Measurements from ENCODE around the gene CCDC57.

CCDC57 gene

DNA sequence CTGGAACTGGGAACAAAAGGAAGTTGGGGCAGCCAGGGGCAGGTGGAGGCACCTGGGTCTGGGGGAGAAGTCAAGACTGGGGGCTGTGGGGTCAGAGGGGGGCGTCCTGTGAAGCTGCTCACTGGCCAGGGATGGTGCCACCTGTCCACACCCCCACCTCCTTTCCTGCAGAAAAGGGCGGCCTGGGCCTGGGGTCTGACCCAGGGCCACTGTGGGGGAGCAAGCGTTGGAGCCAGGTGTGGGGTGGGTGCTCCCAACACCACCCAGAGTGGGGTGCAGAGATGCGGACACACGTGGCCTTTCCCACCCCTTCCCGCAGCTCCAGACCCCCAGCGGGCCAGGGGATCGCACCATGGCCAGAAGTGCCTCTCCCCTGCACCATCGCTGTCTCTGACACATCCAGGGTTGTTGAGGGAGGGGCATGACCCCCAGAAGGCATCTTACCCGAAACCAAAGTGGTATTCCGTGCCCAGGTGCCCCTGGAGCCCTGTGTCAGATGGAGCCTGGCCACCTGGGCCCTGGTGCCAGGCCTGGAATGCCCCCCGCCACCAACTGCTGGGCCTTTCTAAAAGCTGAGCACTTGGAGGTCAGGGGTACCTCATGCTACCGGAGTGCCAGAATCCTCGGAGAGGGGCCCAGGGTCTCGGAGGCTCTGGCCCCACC is 13.6 kb upstream of the CCDC57 start:
- no peak overlapping the region for H3K9ac ChIP-seq (ENCODE audit: low read length)
- no peaks in the 10 kb centered on the region for H3K9me3 ChIP-seq (ENCODE audit: control insufficient read depth, insufficient read depth, low read depth, low read length)
- H3K36me3 ChIP-seq (ENCODE audit: control insufficient read depth, insufficient read depth, low read length), result no peaks in the 10 kb centered on the region
- H3K27ac ChIP-seq (ENCODE audit: low read depth, low read length), result no peak overlapping the region
- H3K4me1 ChIP-seq (ENCODE audit: control insufficient read depth, insufficient read depth, low read length), result peaks cover 10% of the 10 kb centered on the region; the same call in 1 of the 2 replicates
- peaks cover 42% of the 10 kb centered on the region for H3K27me3 ChIP-seq (ENCODE audit: control insufficient read depth, insufficient read depth, low read length)
- H3K4me3 ChIP-seq (ENCODE audit: low read depth, low read length), result no peak overlapping the region

DNA sequence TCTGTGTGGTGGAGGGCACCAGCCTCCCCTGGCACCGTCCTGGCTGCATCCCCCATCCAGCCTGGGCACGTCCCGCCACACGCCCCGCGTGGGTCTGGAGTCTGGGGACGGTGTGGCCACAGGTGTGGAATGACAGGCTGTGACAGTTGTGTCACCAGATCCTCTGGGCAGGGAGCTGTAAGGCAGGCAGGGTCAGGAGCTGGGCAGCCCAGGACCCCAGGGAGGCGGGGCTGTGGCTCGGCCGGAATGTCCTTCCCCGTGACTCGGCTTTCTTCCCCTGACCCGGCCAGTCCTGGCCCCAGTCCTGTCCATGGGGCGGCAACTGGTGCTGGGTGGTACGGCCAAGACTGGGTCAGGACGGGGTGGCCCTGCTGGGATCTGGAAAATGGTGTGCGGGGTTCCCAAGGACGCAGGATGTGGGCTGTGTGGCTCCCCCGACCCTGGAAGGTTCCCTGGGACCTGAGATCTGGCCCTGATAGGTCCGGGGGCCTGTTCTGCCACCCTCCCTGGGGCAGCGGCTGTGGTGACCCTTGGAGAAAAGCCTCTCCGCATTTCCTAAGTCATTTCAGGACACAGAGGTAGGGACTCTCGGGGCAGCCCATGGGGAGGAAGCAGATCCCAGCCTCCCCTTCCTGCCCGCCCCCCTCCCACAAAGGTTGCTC is 12.9 kb upstream of the CCDC57 start:
- Histone ChIP-seq H3K4me3 (ENCODE audit: low read depth, low read length) (no peak overlapping the region), H3K27me3 (ENCODE audit: control insufficient read depth, insufficient read depth, low read length) (peaks cover 35% of the 10 kb centered on the region), H3K36me3 (ENCODE audit: control insufficient read depth, insufficient read depth, low read length) (no peaks in the 10 kb centered on the region), H3K4me1 (ENCODE audit: control insufficient read depth, insufficient read depth, low read length) (peaks cover 10% of the 10 kb centered on the region; the same call in 1 of the 2 replicates), H3K9ac (ENCODE audit: low read length) (no peak overlapping the region), H3K9me3 (ENCODE audit: control insufficient read depth, insufficient read depth, low read depth, low read length) (no peaks in the 10 kb centered on the region), H3K27ac (ENCODE audit: low read depth, low read length) (no peak overlapping the region)

DNA sequence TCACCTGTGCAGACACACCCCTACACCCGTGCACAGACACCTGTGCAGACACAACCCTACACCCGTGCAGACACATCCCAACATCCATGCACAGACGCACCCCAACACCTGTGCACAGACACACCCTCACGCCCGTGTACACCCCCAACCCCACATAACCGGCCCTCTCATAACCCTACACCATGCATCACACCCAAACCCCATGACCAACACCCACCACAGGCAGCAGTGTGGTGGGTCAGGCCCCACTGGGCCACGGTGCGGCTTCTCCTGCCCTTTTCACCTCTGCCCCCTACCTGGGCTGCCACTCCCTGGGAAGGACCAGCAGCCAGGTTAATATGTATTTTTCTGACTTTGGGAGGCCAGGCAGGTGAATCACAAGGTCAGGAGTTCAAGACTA is 12.0 kb upstream of the CCDC57 start:
- H3K4me1 ChIP-seq (ENCODE audit: control insufficient read depth, insufficient read depth, low read length), result peaks cover 5% of the 10 kb centered on the region; the same call in 1 of the 2 replicates
- H3K4me3 ChIP-seq (ENCODE audit: low read depth, low read length), result no peak overlapping the region
- H3K9me3 ChIP-seq (ENCODE audit: control insufficient read depth, insufficient read depth, low read depth, low read length), result no peaks in the 10 kb centered on the region
- no peaks in the 10 kb centered on the region for H3K36me3 ChIP-seq (ENCODE audit: control insufficient read depth, insufficient read depth, low read length)
- H3K9ac ChIP-seq (ENCODE audit: low read length), result no peak overlapping the region
- peaks cover 27% of the 10 kb centered on the region for H3K27me3 ChIP-seq (ENCODE audit: control insufficient read depth, insufficient read depth, low read length)
- no peak overlapping the region for H3K27ac ChIP-seq (ENCODE audit: low read depth, low read length)

- Histone ChIP-seq H3K27me3 (ENCODE audit: control insufficient read depth, insufficient read depth, low read length) (peaks cover 19% of the 10 kb centered on the region), H3K27ac (ENCODE audit: low read depth, low read length) (no peak overlapping the region), H3K4me1 (ENCODE audit: control insufficient read depth, insufficient read depth, low read length) (peaks cover 5% of the 10 kb centered on the region; the same call in 1 of the 2 replicates), H3K36me3 (ENCODE audit: control insufficient read depth, insufficient read depth, low read length) (no peaks in the 10 kb centered on the region), H3K9me3 (ENCODE audit: control insufficient read depth, insufficient read depth, low read depth, low read length) (no peaks in the 10 kb centered on the region), H3K9ac (ENCODE audit: low read length) (no peak overlapping the region), H3K4me3 (ENCODE audit: low read depth, low read length) (no peak overlapping the region)
These were observed 10.9 kb upstream of the CCDC57 start for GRCh38 chr17:82223517-82223916.

GRCh38 chr17:82222816-82223215 is 10.2 kb upstream of the CCDC57 start:
- H3K4me3 ChIP-seq (ENCODE audit: low read depth, low read length), result no peak overlapping the region
- peaks cover 5% of the 10 kb centered on the region; the same call in 1 of the 2 replicates for H3K4me1 ChIP-seq (ENCODE audit: control insufficient read depth, insufficient read depth, low read length)
- H3K36me3 ChIP-seq (ENCODE audit: control insufficient read depth, insufficient read depth, low read length), result no peaks in the 10 kb centered on the region
- H3K9me3 ChIP-seq (ENCODE audit: control insufficient read depth, insufficient read depth, low read depth, low read length), result no peaks in the 10 kb centered on the region
- H3K27ac ChIP-seq (ENCODE audit: low read depth, low read length), result no peak overlapping the region
- H3K9ac ChIP-seq (ENCODE audit: low read length), result no peak overlapping the region
- peaks cover 12% of the 10 kb centered on the region for H3K27me3 ChIP-seq (ENCODE audit: control insufficient read depth, insufficient read depth, low read length)

DNA sequence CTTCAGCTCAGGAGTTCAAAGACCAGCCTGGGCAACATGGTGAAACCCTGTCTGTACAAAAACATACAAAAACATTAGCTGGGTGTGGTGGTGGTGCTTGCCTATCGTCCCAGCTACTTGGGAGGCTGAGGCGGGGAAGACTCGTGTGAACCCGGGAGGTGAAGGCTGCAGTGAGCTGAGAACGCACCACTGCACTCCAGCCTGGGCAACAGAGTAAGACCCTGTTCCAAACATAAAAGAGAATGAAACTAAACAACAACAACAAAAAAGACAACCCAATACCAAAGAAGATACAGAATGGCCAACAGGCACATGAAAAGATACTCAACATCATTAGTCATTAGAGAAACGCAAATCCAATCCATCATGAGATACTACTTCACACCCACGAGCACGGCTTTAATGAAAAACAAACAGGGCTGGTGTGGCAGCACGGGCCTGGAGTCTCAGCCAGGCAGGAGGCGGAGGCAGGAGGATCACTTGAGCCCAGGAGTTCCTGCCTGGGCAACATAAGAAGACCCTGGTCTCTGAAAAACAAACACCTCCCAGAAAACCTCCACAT is 8.8 kb upstream of the CCDC57 start:
- Histone ChIP-seq H3K36me3 (ENCODE audit: control insufficient read depth, insufficient read depth, low read length) (no peaks in the 10 kb centered on the region), H3K27ac (ENCODE audit: low read depth, low read length) (no peak overlapping the region), H3K4me3 (ENCODE audit: low read depth, low read length) (no peak overlapping the region), H3K4me1 (ENCODE audit: control insufficient read depth, insufficient read depth, low read length) (peaks cover 11% of the 10 kb centered on the region; the same call in 1 of the 2 replicates), H3K9ac (ENCODE audit: low read length) (no peak overlapping the region), H3K27me3 (ENCODE audit: control insufficient read depth, insufficient read depth, low read length) (peaks cover 3% of the 10 kb centered on the region; the same call in 1 of the 2 replicates), H3K9me3 (ENCODE audit: control insufficient read depth, insufficient read depth, low read depth, low read length) (no peaks in the 10 kb centered on the region)

- no peak overlapping the region for H3K27ac ChIP-seq (ENCODE audit: low read depth, low read length)
- H3K4me3 ChIP-seq (ENCODE audit: low read depth, low read length), result no peak overlapping the region
- peaks cover 7% of the 10 kb centered on the region; the same call in 1 of the 2 replicates for H3K4me1 ChIP-seq (ENCODE audit: control insufficient read depth, insufficient read depth, low read length)
- no peaks in the 10 kb centered on the region for H3K36me3 ChIP-seq (ENCODE audit: control insufficient read depth, insufficient read depth, low read length)
- H3K9me3 ChIP-seq (ENCODE audit: control insufficient read depth, insufficient read depth, low read depth, low read length), result no peaks in the 10 kb centered on the region
- no peaks in the 10 kb centered on the region; the same call in 1 of the 2 replicates for H3K27me3 ChIP-seq (ENCODE audit: control insufficient read depth, insufficient read depth, low read length)
- no peak overlapping the region for H3K9ac ChIP-seq (ENCODE audit: low read length)
These were observed 7.4 kb upstream of the CCDC57 start for GRCh38 chr17:82219753-82220709.

DNA sequence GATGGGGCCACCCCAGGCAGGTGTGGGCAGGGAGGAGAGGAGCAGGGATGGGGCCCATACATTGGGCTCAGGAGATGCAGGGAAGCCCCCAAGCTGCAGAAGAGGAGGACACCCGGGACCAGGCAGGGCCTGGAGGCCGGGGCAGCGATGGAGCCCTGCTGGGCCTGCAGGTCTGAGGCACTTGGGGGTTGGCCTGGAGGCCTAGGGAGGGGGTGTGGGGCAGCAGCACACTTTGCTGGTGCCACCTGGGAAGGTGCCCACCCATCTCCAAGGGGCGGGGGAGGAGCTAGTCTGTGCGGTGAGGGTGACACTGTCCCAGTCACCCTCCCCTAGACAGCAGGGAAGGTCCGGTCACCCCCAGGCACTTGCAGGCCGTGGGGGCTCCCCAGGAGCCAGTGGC is 6.4 kb upstream of the CCDC57 start:
- Histone ChIP-seq H3K4me1 (ENCODE audit: control insufficient read depth, insufficient read depth, low read length) (peaks cover 7% of the 10 kb centered on the region; the same call in 1 of the 2 replicates), H3K9ac (ENCODE audit: low read length) (no peak overlapping the region), H3K4me3 (ENCODE audit: low read depth, low read length) (no peak overlapping the region)

DNA sequence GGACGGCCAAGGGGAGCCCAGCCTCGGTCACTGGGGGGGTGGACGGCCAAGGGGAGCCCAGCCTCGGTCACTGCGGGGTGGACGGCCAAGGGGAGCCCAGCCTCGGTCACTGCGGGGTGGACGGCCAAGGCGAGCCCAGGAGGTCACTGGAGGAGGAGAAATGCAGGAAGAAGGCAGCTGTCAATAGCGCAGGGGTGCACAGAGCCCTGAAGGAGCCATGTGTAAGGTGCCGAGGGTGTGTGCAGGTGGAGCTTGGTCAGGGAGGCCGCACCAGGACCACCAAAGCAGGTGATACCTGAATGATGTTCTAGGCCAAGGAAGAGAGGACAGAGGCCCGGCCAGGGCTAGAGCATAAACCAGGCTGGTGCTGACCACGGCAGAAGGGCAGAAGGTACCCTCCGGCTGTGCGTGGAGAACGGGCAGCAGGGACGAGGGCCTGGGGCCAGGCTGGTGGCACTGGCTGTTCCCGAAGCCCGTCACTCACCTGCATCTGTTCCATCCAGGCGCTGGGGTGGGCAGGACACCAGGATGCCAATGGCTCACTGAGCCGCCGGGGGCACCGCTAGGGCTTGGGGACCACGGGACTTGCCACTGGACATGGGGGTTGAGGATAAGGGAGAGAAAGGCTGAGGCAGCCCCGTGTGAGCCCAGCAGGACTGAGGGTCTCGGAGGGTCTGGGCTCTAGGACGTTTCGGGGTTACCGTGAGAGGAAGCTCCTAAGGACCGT is 5.9 kb upstream of the CCDC57 start:
- Histone ChIP-seq H3K9ac (ENCODE audit: low read length) (no peak overlapping the region), H3K36me3 (ENCODE audit: control insufficient read depth, insufficient read depth, low read length) (no peaks in the 10 kb centered on the region), H3K4me1 (ENCODE audit: control insufficient read depth, insufficient read depth, low read length) (peaks cover 9% of the 10 kb centered on the region; the same call in 1 of the 2 replicates), H3K9me3 (ENCODE audit: control insufficient read depth, insufficient read depth, low read depth, low read length) (no peaks in the 10 kb centered on the region), H3K27me3 (ENCODE audit: control insufficient read depth, insufficient read depth, low read length) (peaks cover 7% of the 10 kb centered on the region), H3K27ac (ENCODE audit: low read depth, low read length) (no peak overlapping the region), H3K4me3 (ENCODE audit: low read depth, low read length) (no peak overlapping the region)

More for the DNA sequence above, 6.4 kb upstream of the CCDC57 start:
- no peaks in the 10 kb centered on the region for H3K36me3 ChIP-seq (ENCODE audit: control insufficient read depth, insufficient read depth, low read length)
- H3K27ac ChIP-seq (ENCODE audit: low read depth, low read length), result no peak overlapping the region
- H3K27me3 ChIP-seq (ENCODE audit: control insufficient read depth, insufficient read depth, low read length), result peaks cover 3% of the 10 kb centered on the region
- H3K9me3 ChIP-seq (ENCODE audit: control insufficient read depth, insufficient read depth, low read depth, low read length), result no peaks in the 10 kb centered on the region

GRCh38 chr17:82217530-82218204 is 5.0 kb upstream of the CCDC57 start:
- Histone ChIP-seq H3K27ac (ENCODE audit: low read depth, low read length) (no peak overlapping the region), H3K9me3 (ENCODE audit: control insufficient read depth, insufficient read depth, low read depth, low read length) (no peaks in the 10 kb centered on the region), H3K9ac (ENCODE audit: low read length) (peak overlapping the region; percentile 42), H3K4me3 (ENCODE audit: low read depth, low read length) (no peak overlapping the region), H3K27me3 (ENCODE audit: control insufficient read depth, insufficient read depth, low read length) (peaks cover 11% of the 10 kb centered on the region), H3K4me1 (ENCODE audit: control insufficient read depth, insufficient read depth, low read length) (peaks cover 10% of the 10 kb centered on the region; the same call in 1 of the 2 replicates), H3K36me3 (ENCODE audit: control insufficient read depth, insufficient read depth, low read length) (no peaks in the 10 kb centered on the region)

Data from HUES6 (cell line).